Measurements from ENCODE around the gene LRRTM3.

- TF ChIP-seq SUZ12 (IDR thresholded peaks at IDR 0.05; ENCODE audit: extremely low read depth, insufficient read depth, insufficient read length) (no peak), ZNF274 (IDR thresholded peaks at IDR 0.05; ENCODE audit: low read depth, low read length) (no peak), YY1 (IDR thresholded peaks at IDR 0.05; ENCODE audit: insufficient read depth, insufficient read length) (no peak)
Measured at GRCh38 chr10:67050415-67050814, 124.6 kb downstream of the LRRTM3 start.
